Stimulated activated CD8-positive, alpha-beta memory T cell treated with anti-CD3 and anti-CD28 coated beads, Interleukin-7, amount 100 ng/mL, for 24 hours (primary cell): Measurements from ENCODE around the gene RAP1GAP.

Experiments used
- DNase-seq: peaks from one replicate; pipeline ENCODE4 v3.0.0-alpha.2; 2020; ENCODE audit warnings: low read depth

Gene RAP1GAP

DNA sequence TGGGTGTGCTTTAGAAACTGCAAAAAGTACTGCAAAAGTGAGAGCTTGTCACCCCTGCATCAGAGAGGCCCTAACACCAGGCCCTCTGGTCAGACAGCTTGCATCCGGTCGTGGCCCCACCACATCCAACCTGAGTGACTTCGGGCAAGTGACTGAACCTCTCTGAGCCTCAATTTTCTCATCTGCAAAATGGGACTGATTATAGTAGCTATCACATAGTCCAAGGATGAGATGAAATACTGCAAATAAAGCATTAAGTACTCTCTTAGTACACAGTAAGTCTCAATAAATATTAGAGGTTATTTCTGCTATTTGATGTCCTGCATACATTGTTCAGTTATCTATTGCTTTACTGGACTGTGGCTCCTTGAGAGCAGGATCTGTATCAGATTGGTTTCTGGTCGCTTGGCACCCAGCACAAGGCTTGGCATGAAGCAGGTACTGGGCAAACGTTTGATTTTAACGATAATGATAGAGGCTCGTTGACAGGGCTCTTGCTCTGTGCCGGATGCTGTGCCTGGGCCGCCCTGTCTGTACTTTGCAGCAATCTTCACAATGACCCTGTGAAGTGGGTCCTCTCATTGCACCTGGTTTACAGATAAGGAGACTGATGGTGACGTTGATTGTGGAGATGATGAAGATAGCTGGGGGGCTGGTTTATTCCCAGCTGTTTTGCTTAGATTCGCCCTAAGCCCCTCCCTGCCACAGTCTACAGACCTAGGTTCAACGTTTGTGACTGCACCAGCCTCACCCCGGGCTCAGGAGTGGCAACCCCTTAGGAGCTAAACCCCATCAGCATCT lies 43.6 kb downstream of the RAP1GAP start:
- DNase-seq: no peak

DNA sequence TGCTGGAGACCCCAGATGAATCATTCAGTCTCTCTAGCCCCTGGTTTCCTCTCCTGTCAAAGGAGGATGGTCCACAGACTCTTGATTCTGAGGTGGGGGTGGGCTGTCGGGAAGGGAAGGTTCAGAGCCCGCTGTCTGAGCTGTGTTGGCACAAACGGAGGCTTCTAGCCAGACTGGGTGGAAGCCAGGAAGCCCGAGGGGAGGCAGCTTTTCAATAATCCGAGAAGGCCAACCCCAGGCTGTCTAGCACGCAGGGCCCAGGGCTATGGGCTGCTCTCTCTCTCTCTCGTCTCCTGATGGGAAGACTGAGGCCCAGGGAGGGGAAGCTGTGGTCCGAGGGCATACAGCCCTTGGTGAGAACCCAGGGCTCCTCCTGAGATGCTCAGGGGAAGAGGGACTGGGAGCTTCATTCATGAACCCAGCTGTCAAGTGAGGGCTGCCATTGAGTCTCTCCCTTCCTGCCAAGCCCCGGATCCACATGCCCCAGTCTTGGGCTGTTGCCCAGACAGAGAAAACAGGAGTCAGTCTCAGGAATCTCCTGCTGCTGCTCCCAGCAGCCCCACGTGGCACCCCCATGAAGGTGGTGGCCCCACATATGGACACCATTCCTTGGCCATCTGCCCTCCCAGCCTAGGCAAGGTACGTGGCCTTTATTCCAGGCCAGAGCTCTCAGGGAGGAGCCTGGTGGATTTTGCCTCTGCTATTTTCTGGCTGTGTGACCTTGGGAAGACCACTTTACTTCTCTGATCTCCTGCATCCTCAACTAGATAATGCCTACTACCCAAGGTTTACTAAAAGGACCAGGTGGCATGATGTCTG lies 44.4 kb downstream of the RAP1GAP start:
- no peak for DNase-seq

DNA sequence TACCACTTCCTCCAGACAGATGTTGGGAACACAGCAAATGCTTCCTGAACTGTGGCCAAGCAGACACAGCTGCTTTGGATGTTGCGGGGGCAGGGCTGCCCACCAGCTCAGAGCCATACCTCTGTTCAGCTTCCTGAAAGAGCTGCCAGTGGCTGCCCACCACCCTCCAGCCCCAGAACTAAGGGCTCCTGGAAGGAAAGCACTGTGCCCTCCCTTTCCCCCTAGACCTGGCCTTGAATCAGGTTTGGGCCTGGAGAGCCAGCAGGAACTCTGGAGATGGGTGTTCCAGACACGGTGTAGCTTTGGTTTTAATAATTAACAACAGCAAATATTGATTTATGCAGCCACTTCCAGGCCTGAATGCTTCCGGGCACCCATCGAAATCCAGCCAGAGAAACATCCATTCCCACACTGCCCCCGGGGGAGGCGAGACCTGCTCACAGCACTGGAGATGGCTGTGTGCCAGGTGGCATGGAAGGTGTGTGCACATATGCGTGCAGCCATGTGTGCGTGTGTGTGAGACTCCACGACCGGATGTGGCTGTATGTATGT lies 45.7 kb downstream of the RAP1GAP start:
- DNase-seq: no peak

DNA sequence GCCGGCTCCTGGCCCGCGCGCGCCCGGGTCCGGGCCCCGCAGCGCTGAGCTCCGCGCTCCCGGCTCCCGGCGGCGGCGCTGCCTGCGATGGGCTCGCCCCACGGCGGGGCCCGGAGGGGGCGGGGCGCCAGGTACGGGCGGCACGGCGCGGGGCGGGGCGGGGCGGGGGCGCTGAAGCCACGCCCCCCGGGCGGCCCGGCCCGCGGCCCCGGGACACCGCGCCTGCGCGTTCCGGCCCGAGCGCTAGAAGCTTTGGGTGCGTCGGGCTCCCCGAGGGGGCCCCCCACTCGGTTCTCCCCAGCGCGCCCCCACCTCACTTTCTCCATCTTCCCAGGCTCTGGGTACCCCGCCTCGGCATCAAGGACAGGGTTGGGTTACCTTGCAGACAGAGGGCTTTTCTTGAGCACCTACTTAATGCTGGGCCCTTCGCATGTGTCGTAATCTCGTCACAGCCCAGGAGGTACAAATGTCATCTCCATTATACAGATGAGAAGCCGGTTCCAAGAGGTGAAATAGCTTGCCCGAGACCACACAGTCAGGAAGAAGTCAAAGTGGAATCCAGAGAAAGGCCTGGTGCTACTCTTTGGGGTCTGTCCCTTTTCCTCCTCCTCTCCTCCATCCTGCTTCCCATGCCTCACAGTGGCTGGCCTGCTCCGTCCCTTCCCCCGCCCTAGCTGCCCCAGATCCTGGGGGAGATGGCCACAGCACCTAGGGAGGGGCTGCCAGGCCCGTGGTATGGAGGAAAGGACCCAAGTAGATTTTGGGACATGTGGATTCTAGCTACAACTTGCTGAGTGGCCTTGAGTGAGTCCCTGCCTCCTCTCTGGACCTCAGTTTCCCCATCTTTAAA lies 46.5 kb downstream of the RAP1GAP start:
- DNase-seq: peak; percentile 9

DNA sequence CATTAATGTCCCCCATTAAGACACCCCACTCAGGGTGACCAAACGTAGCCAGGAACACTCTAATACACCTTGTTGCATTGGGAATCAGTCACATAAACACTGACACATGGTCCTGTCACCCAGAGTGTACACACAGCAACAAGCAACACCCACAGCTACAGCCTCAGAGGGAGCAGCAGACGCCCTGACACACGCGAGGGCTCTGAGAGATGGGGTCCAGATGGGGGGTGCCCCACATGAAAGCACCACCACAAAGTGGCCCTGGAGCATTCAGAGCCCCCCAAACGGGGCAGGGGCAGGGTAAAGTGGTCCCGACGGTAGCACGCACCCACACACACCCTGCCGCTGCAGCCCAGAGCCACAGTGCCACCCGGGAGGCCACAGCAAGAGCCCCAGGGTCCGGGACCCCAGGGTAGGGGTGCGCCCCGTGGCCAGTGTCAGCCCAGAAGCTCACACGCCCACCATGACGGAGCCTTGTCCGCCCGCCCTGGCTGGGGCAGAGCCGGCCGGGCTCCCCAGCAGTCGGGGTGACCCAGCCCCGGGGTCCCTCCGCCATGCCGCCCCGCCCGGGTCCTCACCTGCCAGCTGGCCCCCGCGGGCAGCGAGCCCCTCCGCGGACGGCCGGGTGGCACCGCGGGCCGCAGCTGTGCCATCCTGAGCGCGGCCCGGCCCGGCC lies 47.3 kb downstream of the RAP1GAP start:
- DNase-seq: no peak

DNA sequence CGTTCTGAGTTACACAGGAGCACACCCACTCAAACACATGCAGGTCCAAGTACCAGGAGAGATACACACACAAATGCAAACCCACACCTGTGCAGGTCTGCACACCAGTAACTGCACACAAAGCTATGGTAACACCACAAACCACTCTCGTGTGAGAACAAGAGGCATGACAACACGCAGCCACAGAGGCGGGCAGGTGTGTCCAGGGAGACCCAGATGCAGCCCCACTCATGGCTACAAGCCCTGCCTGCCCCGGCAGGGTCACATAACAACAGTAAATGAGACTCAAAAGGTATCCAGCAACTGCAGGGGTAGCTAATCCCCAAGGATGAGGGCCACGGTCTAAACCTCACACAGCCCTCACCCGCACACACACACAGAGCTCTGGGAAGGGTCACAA lies 48.1 kb downstream of the RAP1GAP start:
- no peak for DNase-seq

DNA sequence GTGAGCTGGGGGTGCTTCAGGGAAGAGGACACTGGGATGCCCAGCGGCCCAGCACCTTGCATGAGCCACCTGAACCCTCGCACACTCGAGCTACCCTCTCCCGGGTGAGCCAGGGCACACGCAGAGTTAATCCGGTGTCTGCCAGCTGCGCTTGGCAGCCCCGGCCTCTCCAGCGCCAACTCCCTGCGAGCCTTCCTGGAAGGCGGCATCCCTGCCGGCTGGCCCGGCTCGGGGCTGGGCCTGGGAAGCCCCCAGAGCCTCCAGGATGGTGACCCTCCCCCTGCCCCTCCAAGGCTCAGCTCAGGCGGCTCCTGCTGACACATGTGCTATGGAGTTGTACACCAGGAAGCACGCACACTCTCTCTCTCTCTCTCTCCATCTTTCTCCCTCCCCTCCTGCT lies 48.7 kb downstream of the RAP1GAP start:
- DNase-seq: no peak

DNA sequence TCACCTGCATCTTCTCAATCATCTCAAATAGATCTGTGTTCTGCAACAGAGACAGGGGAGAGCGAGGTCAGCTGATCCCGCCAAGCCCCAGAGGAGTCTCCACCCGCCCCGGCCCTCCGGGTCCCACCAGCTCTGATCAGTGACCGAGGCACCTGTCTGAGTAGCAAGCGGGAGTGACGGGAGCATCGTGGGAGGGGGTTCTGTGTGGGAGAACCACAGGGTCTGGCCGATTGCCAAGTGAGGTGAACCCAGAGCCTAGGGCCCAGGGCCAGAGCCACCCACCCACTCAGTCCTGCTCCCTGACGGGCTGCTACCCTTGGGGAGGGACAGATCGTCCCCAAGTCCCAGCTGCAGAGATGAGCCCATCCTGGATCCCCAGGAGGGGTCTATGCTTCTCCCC lies 49.1 kb downstream of the RAP1GAP start:
- no peak for DNase-seq

DNA sequence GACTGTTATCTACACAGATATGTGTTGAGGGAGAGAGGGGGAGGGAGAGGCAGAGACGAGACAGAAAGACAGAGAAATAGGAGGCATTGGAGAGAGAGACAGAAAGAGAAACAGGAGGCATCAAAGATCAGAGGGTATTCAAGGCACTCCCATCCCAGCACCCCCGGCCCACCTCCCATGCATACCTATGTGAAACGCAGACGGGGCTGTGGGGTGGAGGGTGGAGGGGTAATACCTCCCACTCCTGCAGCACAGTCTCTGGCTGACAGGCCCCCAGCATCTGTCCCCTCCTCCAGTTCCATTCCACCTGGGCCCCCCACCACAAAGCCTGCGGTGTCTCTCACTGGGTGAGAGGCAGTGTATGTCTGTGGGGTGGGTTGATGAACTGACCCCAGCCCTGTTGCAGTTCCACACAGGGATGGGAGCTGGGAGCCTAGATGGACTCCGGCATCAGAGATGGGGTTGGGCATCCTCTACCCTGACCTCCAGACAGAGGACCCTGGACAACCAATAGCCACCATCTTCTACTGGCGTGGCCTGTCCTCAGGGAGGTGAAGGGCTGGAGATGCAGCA lies 49.7 kb downstream of the RAP1GAP start:
- no peak for DNase-seq

DNA sequence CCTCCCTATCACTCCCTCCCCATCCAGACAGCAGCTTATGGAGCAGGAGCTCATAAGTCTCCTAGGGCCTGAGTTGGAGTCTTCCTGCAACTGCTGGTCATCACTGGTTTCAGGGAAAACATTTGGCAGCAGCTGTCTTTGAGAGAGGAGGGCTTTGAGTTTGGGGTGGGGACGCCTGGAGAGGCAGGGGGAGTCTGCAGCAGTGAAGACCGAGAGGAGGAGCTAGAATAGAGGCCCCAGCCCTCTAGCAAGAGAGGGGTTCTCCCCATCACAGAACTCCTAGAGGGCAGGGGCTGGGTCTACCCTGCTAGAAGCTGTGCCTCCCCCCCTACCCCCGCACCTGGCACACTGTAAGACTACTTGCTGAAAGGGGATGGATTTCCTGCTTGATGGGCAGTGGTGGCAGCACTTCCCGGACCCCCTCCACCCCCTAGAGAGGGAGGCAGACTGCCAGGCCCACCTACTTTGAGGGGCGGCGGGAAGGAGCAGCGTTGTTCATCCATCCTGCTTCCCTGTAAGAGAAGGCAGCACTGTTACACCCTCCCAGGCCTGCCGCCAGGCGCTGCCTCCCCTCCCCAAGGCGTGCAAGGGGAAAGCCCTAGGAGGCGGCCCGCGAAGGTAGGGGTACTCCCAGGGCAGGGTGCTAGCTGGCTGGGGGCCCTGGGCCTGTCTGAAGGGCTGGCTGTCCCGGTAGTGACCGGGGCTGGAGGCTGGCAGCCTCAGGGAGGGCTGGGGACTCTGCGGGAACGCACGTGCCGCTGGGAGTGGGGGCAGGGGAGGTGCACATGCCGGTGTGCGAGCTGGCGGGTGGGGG lies 50.4 kb downstream of the RAP1GAP start:
- DNase-seq: no peak

DNA sequence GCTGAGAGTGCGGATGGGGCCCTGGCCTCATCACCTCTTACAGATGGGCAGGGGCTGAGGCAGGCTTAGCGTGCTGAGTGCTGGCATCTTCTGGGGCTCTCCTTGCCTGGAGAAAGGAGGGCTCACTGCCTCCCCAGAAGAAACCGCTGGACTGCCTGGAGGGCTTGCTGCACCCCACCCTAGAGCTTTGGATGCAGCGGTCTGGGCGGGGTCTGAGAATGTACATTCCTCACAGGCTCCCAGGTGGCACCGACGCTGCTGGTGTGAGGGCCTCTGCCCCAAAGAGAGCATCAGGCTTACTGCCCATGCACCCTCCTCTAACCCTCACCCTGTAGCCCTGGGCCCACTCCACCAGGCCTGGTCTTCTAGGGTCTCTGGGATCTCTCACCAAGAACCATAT lies 51.1 kb downstream of the RAP1GAP start:
- no peak for DNase-seq

DNA sequence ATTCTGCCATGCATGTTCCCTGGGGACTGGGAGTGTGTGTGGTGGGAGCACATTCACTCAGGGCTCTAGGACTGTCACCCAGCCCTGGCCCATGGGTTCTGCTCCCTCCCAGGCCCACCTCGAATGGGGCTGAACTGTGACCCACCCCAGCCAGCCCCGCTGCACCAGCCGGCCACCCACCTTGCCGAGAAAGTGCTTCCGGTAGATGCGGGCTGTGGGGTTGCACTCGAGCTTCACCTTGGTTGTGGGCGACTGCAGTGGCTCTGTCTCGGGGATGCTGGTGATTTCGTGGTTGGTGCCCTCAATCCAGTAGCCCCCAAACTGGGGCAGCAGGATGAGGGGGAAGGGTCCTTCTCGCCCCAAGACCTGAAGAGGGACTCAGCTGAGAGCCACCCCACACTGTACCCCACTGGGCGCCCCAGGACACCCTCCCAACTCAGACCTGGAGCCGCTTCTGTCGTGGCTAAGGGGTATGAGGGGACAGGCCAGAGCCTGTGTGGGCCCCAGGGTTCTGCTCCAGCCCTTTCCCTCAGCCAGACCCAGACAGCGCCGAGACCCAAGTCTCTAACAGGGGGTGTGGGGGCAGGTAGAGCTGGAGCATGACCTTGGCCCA lies 51.9 kb downstream of the RAP1GAP start:
- DNase-seq: no peak

DNA sequence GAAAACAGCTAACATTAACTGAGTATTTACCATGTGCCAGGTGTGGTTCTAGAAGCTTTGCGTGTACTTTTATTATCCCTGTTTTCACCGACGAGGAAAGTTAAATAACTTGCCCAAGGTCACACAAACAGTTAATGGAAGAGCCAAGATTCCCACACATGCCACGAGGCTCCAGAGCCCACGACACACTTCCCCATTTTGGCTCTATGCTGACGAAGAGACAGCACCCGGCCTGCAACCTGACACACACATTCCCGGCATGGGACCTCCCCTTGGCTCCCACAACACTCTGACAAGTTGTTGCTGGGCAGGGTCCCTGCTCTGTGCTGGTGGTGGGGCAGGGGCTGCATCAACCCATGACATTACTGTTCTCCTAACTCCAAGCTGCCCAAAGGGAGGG lies 52.8 kb downstream of the RAP1GAP start:
- DNase-seq: no peak

DNA sequence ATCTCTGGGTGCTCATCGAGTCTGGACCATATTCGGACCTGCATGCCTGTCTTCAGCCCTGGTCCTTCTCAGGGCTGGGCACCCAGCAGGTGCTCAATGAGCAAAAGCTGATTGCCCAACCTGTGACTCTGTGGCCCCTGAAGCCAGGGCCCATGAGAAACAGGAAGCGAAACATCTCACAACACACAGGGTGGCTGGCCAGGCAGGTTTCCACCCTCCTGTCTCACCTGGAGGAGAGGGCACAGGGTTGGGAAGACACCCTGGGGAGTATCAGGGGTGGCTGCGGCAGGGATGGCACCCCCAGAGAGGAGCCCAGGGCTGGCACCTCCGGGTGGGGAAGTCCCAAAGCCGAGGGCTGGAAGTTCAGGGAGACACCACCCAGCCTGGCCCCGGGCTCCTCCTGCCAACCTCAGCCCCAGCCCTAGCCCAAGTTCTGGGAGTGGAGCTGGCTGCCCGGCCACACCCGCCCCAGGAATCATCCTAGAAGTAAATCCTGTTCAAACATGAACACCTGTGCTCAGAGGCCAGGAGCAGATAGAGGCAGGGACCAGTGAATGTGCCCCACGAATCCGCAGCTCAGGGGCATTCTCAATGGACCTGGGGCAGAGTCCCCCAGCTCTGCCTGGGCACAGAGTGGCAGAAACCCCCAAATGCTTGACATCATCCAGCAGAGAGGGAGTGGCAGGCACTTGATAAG lies 54.6 kb downstream of the RAP1GAP start:
- DNase-seq: no peak

DNA sequence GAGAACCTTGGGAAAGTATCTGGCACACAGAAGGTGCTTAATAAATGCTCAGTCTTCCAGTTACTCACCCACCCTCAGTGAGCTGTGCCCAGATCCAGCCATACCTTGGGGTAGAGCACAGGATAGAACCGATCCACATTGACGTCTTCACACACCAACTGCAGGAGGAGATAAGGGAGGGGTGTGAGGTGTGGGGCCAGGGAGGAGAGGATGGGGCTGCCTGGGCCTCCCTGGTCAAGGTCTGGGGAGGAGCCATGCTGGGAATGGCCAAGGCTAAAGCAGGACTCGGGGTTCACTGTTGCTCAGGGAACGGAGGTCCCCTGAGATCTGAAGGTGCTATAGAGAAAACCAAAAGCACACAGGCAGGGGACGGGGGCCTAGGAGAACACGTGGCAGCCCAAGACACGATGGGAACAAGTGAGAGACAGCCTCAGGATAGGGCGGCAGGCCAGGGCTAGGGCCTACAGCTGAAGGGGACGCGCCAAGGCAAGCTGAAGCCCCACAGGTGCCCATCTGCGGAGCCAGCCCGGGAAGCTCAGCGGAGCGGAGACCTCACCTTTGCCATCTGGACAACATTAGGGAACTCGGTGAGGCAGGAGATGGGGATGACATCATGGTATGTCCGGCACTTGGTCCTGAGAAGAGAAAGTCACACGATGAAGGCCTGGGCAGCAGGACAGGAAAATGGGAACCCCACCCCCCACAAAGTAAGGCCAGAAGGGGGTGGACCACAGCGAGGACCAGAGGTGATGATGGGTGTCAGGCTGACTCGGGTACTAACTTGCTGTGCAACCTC lies 55.9 kb downstream of the RAP1GAP start:
- DNase-seq: no peak

DNA sequence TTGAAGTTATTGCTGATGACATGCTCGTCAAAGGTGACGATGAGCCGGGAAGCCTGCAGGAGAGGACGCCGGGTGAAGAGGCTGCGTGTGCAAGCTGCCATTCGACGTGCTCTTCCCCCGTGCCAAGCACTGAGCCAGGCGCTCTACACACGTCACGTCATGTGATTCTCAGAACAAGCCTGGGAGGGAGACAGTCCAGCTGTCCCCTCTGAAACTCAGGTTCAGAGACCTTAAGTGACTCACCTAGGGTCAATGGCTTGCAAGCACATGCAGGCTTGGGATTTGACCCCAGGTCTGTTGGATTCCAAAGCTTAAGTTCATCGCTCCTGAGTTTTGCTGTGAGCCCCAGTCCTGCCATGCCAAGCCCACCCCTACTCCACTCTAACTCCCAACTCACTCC lies 57.1 kb downstream of the RAP1GAP start:
- no peak for DNase-seq

DNA sequence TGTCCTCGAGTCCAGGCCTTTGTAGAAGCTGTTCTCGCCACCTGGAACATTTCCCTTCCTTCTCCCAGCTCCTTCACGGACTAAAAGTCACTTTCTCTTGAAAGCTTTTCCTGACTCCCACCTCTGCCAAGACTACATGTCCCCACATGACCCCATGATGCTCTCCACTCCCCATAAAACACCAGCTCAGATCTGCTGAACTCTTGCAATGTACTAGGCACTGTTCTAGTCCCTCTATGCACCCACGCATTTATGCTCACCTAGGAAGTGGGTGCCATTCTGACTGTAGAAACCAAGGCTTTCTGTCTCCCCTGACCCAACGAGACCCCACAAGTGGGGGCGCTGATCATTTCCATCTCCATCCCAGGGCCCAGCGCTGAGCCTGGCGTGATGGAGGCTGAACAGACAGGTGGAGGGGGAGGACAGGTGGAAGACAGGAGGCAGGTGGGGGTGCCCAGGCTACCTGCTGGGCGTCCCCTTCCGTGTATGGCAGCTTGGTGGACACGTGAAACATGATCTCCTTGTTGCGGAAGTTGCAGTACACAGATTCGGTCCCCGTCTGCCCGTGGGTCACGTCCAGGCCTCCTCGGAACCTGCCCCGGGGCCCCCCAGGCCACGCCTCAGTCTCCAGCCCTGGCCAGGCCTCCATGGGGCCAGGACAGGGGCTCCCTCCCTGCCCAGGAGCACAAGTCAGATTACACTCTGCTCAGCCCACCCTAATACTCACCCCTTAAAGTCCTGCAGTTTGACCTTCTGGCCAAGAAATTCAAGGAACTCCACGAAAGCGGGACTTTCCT lies 58.0 kb downstream of the RAP1GAP start:
- no peak for DNase-seq

DNA sequence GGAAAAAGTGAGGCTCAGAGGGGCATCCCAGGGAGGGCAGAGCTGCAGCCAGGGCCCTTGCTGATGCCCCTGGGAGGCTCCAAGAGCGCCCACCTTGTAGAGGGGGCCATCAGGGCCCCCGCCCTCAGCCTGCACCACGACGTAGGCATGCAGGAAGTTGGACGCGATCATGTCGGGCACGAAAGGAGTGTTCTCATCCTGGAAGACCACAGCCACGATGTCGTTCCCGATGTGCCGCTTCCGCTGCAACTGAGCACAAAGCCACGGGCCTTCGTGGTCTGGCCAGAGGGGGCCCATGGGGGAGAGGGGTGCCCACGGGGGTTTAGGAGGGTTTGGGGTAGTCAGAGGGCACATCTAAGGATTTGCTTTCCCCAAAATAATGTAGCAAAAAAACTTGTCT lies 59.1 kb downstream of the RAP1GAP start:
- no peak for DNase-seq
